GM18861 (cell line): ENCODE results near the gene COA5.
"Not testable (repeated sequence)": the region's sequence is repeated elsewhere in the genome, so short reads cannot be mapped to it uniquely, and the experiment has no call there.

Source experiments
- ATAC-seq: cut with Tn5 transposase; IDR thresholded peaks from one replicate; pipeline ENCODE4 v1.9.1; 2021; ENCODE audit not compliant: unreplicated experiment

The COA5 gene

DNA sequence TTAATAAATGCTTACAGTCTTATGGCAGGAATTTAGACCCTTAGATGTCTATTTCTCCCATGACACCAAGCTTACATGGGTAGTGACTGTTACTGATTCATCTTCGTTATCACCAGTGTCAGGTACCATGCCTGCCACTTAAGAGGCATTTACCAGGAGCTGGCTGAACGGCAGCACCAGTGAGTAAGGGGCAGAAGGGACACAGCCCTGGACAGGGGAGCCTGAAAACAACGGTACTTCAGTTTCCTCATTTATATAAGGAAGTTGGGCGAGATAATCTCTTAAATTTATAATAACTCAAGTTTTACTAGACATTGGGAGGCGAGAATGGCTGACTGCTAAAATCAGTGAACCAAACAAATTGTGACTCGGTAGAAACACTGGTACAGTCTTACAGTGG, 1.2 kb downstream of the COA5 start:
- no peak for ATAC-seq

DNA sequence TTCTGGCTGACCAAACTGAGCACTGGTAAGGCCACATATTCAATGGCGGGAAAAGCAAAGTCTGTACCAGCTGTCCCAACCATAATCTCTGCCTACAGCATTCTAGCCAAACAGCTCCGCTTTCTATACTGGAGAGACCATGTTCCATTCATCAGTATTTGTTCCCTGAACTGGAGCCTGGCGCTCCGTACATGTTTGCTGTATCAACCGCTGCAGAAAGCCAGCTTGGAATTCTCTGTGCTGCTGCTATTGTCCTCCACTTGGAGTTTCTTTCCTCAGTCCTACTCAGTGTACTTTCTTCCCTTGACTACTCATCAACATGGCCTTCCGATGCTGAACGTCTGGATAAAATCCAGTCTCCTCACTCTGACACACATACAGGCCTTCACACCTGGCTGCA, 1.9 kb downstream of the COA5 start:
- no peak for ATAC-seq

DNA sequence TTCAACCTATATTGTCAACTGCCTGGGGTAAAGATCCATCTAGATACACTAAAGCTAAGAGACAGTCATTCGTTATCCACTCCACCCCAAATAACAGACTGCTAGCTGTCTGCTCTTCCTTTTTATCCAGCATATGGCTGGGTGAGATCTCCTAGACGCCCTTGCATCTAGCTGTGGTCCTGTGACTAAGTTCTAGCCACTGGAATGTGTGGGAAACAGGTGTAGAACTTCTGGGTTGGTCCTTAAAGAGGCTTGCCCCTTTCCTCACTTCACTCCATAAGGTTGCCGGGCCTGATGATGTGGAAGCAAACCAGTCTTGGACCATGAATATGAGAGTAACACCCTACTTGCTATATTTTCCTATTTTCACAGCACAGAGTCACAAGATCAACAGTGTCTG, 3.2 kb downstream of the COA5 start:
- ATAC-seq, result no peak

DNA sequence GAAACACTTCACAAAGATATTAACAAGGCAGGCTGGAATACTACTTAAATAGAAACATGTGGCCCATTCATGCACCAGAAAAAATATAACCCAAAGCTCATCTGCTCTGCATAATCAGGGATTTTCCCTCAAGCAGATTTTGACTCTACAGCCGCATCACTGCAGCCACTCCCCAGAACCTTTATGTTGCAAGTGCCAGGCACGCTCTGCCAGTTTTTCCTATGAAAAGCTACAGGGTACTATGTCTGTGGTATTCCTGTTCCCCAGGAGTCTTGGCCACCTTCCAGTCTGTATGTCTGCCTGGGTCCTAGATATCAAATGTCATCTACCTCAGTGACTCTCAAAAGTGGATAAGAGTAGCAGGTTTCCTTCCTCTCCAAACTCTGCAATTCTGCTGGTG, 3.8 kb downstream of the COA5 start:
- no peak for ATAC-seq

- peak; percentile 63 for ATAC-seq
These were observed 6.7 kb downstream of the COA5 start for GRCh38 chr2:98601532-98602132.

GRCh38 chr2:98598781-98599428, 9.4 kb downstream of the COA5 start:
- no peak for ATAC-seq

GRCh38 chr2:98594665-98595064, 13.6 kb downstream of the COA5 start:
- ATAC-seq, result not testable (repeated sequence)

DNA sequence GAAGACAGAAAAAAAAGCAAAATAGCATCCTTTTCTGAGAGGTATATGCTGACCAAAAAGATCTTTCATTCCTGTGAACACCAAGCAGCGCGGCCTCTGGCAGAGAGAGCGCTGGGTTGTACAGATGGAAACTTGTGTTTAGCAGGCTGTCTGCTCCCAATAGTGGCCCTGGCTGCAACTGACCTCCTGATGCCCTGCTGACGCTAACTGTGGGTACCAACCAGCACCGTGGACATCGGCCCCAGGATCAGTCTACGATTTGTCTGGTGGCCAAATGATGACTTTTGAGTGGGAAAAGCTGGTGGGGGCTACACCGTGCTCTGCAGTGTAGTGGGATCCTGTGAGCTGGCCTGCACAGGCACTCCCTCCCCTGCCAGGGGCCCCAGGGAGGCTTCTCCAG, 15.7 kb downstream of the COA5 start:
- no peak for ATAC-seq

- no peak for ATAC-seq
These were observed 18.8 kb downstream of the COA5 start for GRCh38 chr2:98589489-98589888.

DNA sequence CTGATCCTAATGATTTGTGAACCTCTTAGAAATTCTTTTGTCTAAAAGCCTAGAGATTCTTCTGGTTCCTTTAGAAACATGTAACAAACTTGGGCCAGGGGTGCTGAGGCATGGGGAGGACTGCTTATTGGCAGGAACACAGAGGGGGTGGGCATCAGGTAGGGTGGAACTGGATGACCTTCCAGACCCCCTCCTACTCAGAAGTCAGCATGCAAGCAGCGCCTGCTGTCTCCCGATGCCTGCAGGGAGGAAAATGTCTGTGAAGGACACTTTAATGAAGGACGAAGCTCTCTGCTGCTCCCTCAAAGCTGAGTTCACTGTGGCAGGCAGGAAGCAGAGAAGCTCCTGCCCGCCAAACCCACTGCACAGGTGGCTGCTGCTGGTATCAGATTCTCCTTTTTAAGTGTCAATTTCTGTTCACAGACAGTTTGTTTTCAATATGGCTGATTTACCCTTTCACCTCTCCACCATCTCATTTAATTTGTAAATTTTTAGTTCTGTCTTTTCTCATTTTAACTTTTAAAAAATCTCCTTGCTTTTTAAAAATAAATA, 19.4 kb downstream of the COA5 start:
- no peak for ATAC-seq

- no peak for ATAC-seq
These were observed 21.7 kb downstream of the COA5 start for GRCh38 chr2:98586551-98587140.

DNA sequence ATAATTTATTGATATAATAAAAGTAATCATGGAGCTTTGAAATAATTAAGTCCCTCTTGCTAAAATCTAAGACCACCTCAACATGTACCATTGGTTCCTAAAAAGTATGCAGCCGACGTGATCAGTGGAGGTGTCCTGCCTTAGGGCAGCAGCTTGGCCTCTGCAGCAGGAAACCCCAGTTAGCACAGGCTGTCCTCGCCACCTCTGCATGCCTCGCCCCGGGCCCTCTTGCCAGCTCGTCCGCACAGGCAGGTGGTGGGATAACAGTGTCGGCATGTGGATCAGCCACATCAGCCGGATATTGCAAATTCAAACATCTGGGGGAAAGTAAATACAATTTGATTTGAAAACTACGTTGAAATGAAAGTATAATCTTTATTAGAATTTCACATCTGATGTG, 22.9 kb downstream of the COA5 start:
- ATAC-seq, result no peak

DNA sequence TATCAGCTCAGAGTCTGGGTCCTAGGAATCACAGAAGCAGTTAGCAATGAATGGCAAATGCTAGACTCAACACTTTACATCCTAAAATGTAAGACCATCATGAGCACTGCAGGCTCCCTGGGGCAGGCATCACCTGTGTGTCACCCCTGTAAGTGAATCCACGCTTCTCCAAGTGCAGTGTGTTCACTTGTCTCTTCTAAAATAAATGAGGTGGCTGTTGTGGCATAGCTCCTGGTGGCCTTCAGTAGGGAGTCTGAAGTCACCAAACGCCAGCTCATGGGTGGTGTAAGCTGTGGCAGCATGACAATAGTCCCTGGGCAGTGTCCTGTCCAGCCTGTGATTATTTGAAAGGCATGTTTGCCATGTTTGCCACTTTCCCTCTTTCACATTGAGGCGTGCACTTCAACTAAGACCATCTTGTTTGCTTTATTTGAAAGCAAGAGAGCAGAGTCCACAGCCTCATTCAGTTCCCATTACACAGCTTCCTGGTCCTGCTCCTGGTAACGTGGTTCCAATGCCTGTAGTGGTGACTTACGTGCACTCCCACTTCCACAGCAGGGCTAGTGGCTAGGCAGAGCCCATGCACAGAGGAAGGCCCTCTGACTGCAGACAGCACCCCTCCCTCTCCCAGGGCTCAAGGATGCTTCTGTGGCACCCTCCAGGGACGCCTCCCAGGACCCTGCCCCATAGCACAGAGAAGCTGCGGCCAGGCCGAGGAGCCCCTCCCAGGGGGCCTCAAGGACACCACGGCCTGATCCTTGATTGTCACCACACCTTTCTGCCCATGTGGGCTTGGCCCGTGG, 24.3 kb downstream of the COA5 start:
- no peak for ATAC-seq

DNA sequence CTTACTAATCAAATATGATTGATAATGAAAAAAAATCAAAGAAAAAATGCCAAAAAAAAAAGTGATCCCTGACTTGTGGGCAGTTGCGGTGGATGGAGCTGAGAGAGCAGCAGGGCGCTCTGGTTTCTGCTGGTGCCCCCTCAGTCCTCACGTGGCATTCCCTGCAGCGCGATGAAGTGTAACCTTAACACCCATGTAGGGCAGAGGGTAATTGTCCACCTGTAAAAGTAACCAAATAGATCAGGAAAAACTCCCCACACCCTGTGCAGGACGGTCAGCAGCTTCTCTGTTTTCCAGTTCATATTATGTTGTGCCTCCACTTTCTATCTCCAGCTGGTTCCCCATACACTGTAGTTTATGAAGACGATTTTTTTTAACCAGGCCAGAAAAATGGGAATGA, 25.0 kb downstream of the COA5 start:
- ATAC-seq, result no peak

DNA sequence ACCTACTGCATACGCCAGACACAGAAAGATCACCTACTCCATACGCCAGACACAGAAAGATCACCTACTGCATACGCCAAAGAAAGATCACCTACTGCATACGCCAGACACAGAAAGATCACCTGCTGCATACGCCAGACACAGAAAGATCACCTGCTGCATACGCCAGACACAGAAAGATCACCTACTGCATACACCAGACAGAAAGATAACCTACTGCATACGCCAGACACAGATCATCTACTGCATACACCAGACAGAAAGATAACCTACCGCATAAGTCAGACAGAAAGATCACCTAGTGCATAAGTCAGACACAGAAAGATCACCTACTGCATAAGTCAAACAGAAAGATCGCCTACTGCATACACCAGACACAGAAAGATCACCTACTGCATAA, 25.8 kb downstream of the COA5 start:
- ATAC-seq, result no peak

GRCh38 chr2:98580656-98581284, 27.5 kb downstream of the COA5 start:
- no peak for ATAC-seq

DNA sequence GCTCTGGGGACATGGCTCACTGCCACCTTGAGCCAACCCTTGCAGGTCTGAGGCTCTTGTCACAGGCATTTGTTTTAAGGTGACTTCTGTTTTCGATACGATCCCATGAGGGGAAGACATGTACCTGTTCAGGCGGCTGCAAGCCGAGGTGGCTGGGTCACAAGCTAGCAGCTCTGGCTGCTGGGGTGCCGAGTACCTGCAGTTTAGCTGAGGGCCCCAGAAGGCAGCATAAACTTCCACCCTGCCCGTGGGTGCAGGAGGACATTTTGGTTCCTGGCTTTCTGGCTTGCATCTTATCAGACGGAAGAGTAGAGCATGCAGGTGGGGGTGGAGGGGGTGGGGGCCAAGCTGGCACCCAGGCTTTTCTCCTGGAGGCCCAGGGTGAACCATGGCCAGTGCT, 28.4 kb downstream of the COA5 start:
- no peak for ATAC-seq

GRCh38 chr2:98578231-98578630, 30.1 kb downstream of the COA5 start:
- ATAC-seq, result no peak

- no peak for ATAC-seq
These were observed 31.0 kb downstream of the COA5 start for GRCh38 chr2:98577313-98577712.

GRCh38 chr2:98576666-98577312, 31.5 kb downstream of the COA5 start:
- no peak for ATAC-seq

DNA sequence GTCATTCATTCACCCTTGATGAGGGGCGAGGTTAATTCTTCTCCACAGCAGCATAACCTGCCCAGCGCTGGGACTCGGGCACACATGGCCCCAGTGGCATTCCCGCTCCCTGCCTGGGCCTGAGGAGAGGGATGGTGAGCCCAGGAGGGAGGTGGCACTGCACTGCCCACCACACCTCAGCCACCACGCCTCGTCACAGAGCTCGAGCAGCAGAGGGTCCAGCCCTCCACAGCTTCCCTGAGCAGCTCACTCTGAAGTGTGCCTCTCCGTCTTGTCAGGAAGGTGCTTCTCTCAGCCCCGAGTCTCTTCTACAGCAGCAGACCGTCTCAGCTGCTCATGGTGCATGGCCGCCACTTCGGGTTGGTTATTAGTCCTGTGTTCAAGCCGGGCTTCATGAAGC, 34.9 kb downstream of the COA5 start:
- ATAC-seq, result no peak
